NCI-H1092 (cell line): Measurements from ENCODE around the gene CLIC1.
"Not testable (repeated sequence)": the region's sequence is repeated elsewhere in the genome, so short reads cannot be mapped to it uniquely, and the experiment has no call there.

ENCODE experiments used
- DNase-seq: peaks from one replicate; lab custom pipeline; 2025; lab: John Stamatoyannopoulos, UW

CLIC1 gene

GRCh38 chr6:31722173-31722572 is 14.2 kb downstream of the CLIC1 start:
- DNase-seq, result no peak

GRCh38 chr6:31721351-31722020 is 14.8 kb downstream of the CLIC1 start, which contains the start of gene LY6G6C:
Gene LY6G6C (minus strand): TSS chr6:31721746. CDS start chr6:31721679, 67 bp downstream.
- DNase-seq, result no peak

GRCh38 chr6:31720196-31720770 is 16.0 kb downstream of the CLIC1 start:
- DNase-seq, result no peak

GRCh38 chr6:31719001-31719400 is 17.3 kb downstream of the CLIC1 start:
- no peak for DNase-seq

GRCh38 chr6:31718265-31718664 is 18.1 kb downstream of the CLIC1 start:
- no peak for DNase-seq

- no peak for DNase-seq
These were observed 18.7 kb downstream of the CLIC1 start for GRCh38 chr6:31717499-31718222.

- DNase-seq, result no peak
These were observed 21.0 kb downstream of the CLIC1 start, which contains the start of gene LY6G6D for GRCh38 chr6:31715022-31715958. Gene LY6G6D (plus strand): TSS chr6:31715348. CDS start chr6:31715356, 8 bp downstream.

- DNase-seq, result no peak
These were observed 22.2 kb downstream of the CLIC1 start for GRCh38 chr6:31713991-31714684.

GRCh38 chr6:31713465-31713864 is 22.9 kb downstream of the CLIC1 start:
- DNase-seq, result no peak

GRCh38 chr6:31712296-31712695 is 24.0 kb downstream of the CLIC1 start:
- no peak for DNase-seq

GRCh38 chr6:31711233-31711632 is 25.1 kb downstream of the CLIC1 start:
- no peak for DNase-seq

GRCh38 chr6:31710523-31711219 is 25.7 kb downstream of the CLIC1 start:
- no peak for DNase-seq

GRCh38 chr6:31709157-31709556 is 27.2 kb downstream of the CLIC1 start:
- not testable (repeated sequence) for DNase-seq

- no peak for DNase-seq
These were observed 28.1 kb downstream of the CLIC1 start for GRCh38 chr6:31708224-31708623.

- no peak for DNase-seq
These were observed 28.6 kb downstream of the CLIC1 start for GRCh38 chr6:31707701-31708100.

GRCh38 chr6:31706599-31706998 is 29.7 kb downstream of the CLIC1 start, which contains the start of gene LY6G6F:
Gene LY6G6F (plus strand): TSS chr6:31706866. CDS start chr6:31706907, 41 bp downstream.
- DNase-seq, result no peak

- no peak for DNase-seq
These were observed 30.4 kb downstream of the CLIC1 start for GRCh38 chr6:31705931-31706330.

GRCh38 chr6:31702819-31703716 is 33.3 kb downstream of the CLIC1 start, which contains the start of gene ABHD16A:
Gene ABHD16A (minus strand): TSS chr6:31703324. CDS start chr6:31703281, 43 bp downstream.
- peak; percentile 88 for DNase-seq

GRCh38 chr6:31702405-31702818 is 33.9 kb downstream of the CLIC1 start:
- DNase-seq, result no peak
